Immature natural killer cell (primary cell): Measurements from ENCODE around the gene KIF26B. TPM values are rescaled to one million over a fixed set of nuclear protein-coding genes. Genes with fewer than 3 reads are reported as not detected.

Experiments used
- DNase-seq, 3 donors: peaks; one replicate each; pipeline ENCODE4 v3.0.0; 2022; ENCODE audit warnings: mixed read lengths in 1 of 3
- H3K27ac Mint-ChIP-seq, 6 donors: one replicate each; pipeline ENCODE4 v1.8.0; 2020; ENCODE audit warnings: mixed read lengths in 6 of 6, mild to moderate bottlenecking in 5 of 6, inconsistent platforms in 4 of 6, moderate library complexity in 3 of 6
- H3K27me3 Mint-ChIP-seq, 3 donors: one replicate each; pipeline ENCODE4 v1.8.0; 2020 to 2021; ENCODE audit warnings: low read depth in 3 of 3, mild to moderate bottlenecking in 3 of 3, mixed read lengths in 3 of 3, moderate library complexity in 3 of 3, inconsistent platforms in 1 of 3
- H3K36me3 Mint-ChIP-seq, 3 donors: one replicate each; pipeline ENCODE4 v1.8.0; 2020; ENCODE audit warnings: mixed read lengths in 3 of 3, inconsistent platforms in 2 of 3, mild to moderate bottlenecking in 2 of 3
- H3K4me1 Mint-ChIP-seq, 2 donors: one replicate each; pipeline ENCODE4 v1.8.0; 2020; ENCODE audit warnings: inconsistent platforms in 2 of 2, mild to moderate bottlenecking in 2 of 2, mixed read lengths in 2 of 2, moderate library complexity in 1 of 2
- H3K4me3 Mint-ChIP-seq, 5 donors: one replicate each; pipeline ENCODE4 v1.8.0; 2020; ENCODE audit warnings: mild to moderate bottlenecking in 5 of 5, mixed read lengths in 5 of 5, inconsistent platforms in 3 of 5, moderate library complexity in 3 of 5
- H3K9me3 Mint-ChIP-seq, 6 donors: one replicate each; pipeline ENCODE4 v1.8.0; 2020; ENCODE audit warnings: mild to moderate bottlenecking in 6 of 6, mixed read lengths in 6 of 6, inconsistent platforms in 4 of 6, moderate library complexity in 3 of 6
- polyA plus RNA-seq, 3 donors: library from polyadenylated mRNA; unstranded; fragments of 300-500 nt; fragmentation: Illumina TruSeq; gene quantifications; one replicate each; pipeline ENCODE4 v1.2.3, GENCODE V29; 2021

KIF26B gene
- polyA plus RNA-seq, 3 donors from 2014 or later = 0.07 to 0.39 TPM; not detected in 1

- no peaks in the 10 kb centered on the region for H3K27me3 Mint-ChIP-seq
- DNase-seq = no peak
- H3K36me3 Mint-ChIP-seq = no peaks in the 10 kb centered on the region
- H3K4me3 Mint-ChIP-seq = no peak overlapping the region
- H3K27ac Mint-ChIP-seq = no peak overlapping the region
- no peaks in the 10 kb centered on the region for H3K4me1 Mint-ChIP-seq
- no peaks in the 10 kb centered on the region for H3K9me3 Mint-ChIP-seq
Measured at GRCh38 chr1:245283001-245283400, 128.2 kb downstream of the KIF26B start.

DNA sequence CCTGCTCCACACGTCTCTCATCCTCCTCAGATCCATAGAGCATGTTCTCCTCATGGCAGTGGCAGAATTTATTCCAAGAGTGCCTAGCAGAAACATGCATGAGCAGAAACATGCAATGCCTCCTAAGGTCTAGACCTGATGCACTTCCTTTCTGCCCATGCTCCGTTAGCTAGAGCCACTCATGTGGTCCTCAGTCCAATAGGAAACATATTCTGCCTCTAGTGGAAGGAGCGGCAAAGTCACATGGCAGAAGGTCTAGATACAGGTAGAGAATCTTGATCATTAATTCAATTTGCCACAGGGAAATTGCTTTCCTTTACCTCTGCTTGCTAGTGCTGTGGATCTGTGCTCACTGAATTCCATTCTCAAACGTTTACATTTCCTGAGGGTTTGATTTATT, 130.4 kb downstream of the KIF26B start:
- Mint-ChIP-seq H3K27ac (no peak overlapping the region), H3K9me3 (no peaks in the 10 kb centered on the region), H3K4me3 (no peak overlapping the region), H3K4me1 (no peaks in the 10 kb centered on the region), H3K36me3 (no peaks in the 10 kb centered on the region), H3K27me3 (no peaks in the 10 kb centered on the region)
- DNase-seq = no peak

- Mint-ChIP-seq H3K36me3 (no peaks in the 10 kb centered on the region), H3K4me1 (no peaks in the 10 kb centered on the region), H3K9me3 (no peaks in the 10 kb centered on the region), H3K4me3 (no peak overlapping the region), H3K27me3 (peaks cover 0 to 10% (median 2%) of the 10 kb centered on the region in 3 donors), H3K27ac (no peak overlapping the region)
- no peak for DNase-seq
Measured at GRCh38 chr1:245288796-245289195, 134.0 kb downstream of the KIF26B start.

GRCh38 chr1:245290836-245291235, 136.1 kb downstream of the KIF26B start:
- no peaks in the 10 kb centered on the region for H3K4me1 Mint-ChIP-seq
- H3K27ac Mint-ChIP-seq = no peak overlapping the region
- peaks cover 0 to 13% (median 2%) of the 10 kb centered on the region in 3 donors for H3K27me3 Mint-ChIP-seq
- H3K36me3 Mint-ChIP-seq = no peaks in the 10 kb centered on the region
- no peaks in the 10 kb centered on the region for H3K9me3 Mint-ChIP-seq
- no peak overlapping the region for H3K4me3 Mint-ChIP-seq
- DNase-seq = no peak

DNA sequence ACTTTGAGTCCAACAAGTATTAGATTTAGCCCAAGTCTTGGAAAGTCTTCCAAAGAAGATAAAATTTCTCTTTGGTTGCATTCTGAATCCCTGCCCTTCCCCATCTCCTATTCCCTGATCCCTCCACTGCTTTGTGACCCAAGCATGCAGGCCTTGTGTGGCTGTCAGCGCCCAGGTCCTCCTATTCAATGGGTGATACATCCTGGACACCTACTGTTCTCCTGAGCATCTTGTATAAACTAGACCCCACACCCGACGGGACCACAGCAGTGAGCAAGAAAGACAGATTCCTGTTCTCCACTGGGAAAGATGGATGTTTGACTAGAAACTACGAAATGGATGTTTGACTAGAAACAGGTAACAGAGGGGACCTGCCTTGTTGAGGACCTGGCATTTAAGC, 136.6 kb downstream of the KIF26B start:
- H3K4me3 Mint-ChIP-seq = no peak overlapping the region
- H3K9me3 Mint-ChIP-seq = no peaks in the 10 kb centered on the region
- no peak for DNase-seq
- no peak overlapping the region for H3K27ac Mint-ChIP-seq
- H3K4me1 Mint-ChIP-seq = no peaks in the 10 kb centered on the region
- peaks cover 0 to 17% (median 2%) of the 10 kb centered on the region in 3 donors for H3K27me3 Mint-ChIP-seq
- no peaks in the 10 kb centered on the region for H3K36me3 Mint-ChIP-seq

- no peak for DNase-seq
- no peak overlapping the region for H3K27ac Mint-ChIP-seq
- H3K9me3 Mint-ChIP-seq = no peaks in the 10 kb centered on the region
- H3K4me1 Mint-ChIP-seq = no peaks in the 10 kb centered on the region
- H3K36me3 Mint-ChIP-seq = no peaks in the 10 kb centered on the region
- H3K27me3 Mint-ChIP-seq = peaks cover 0 to 17% (median 2%) of the 10 kb centered on the region in 3 donors
- no peak overlapping the region for H3K4me3 Mint-ChIP-seq
Measured at GRCh38 chr1:245292141-245292540, 137.4 kb downstream of the KIF26B start.

- Mint-ChIP-seq H3K36me3 (no peaks in the 10 kb centered on the region), H3K27me3 (peaks cover 0 to 17% (median 2%) of the 10 kb centered on the region in 3 donors), H3K9me3 (no peaks in the 10 kb centered on the region), H3K4me1 (no peaks in the 10 kb centered on the region), H3K4me3 (no peak overlapping the region), H3K27ac (no peak overlapping the region)
- DNase-seq = no peak
Measured at GRCh38 chr1:245292553-245292952, 137.8 kb downstream of the KIF26B start.

DNA sequence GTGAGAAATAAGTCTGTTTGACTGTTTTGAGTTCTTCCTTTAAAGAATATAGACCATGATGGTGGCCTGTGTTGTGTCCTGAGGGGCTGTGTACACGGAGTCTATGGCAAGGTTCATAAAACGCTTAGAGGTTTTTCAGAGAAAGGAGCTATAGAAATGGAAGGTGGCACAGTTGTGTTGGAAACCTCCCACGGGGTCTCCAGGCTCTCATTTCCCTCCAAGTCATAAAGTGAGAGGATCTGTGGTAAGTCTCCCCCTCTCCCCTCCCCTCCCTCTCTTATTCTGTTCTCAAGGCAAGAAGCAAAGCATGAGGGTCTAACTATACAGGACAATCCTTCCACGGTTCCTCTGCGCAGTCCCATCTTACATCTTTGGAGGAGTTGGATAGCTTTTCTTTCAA, 139.2 kb downstream of the KIF26B start:
- Mint-ChIP-seq H3K27me3 (peaks cover 0 to 19% (median 2%) of the 10 kb centered on the region in 3 donors), H3K4me1 (no peaks in the 10 kb centered on the region), H3K36me3 (no peaks in the 10 kb centered on the region), H3K4me3 (no peak overlapping the region), H3K27ac (no peak overlapping the region), H3K9me3 (no peaks in the 10 kb centered on the region)
- no peak for DNase-seq

- Mint-ChIP-seq H3K9me3 (no peaks in the 10 kb centered on the region), H3K27me3 (peaks cover 2 to 13% (median 4%) of the 10 kb centered on the region in 3 donors), H3K36me3 (no peaks in the 10 kb centered on the region), H3K27ac (no peak overlapping the region), H3K4me1 (no peaks in the 10 kb centered on the region), H3K4me3 (no peak overlapping the region)
- no peak for DNase-seq
Measured at GRCh38 chr1:245298781-245299180, 144.0 kb downstream of the KIF26B start.

DNA sequence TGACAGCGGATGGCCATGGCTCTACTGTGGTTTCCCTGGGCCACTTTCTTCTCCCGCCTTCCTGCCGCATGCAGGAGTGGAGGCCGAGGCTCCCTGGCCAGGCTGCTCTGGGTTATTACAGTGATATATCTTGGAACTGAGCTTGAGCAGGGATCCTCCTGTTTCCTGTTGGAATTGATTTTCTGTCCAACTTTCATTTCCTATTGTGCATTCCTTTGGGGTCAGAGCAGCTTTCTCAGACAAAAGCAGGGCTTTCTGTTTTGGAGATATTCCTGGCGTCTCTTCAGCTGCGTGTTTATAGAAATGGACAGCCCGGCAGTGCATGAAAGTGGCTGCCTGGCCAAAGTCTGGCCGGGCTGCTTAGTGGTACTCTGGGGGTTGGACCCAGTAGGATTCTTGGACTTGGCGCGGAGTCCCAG, 146.4 kb downstream of the KIF26B start:
- H3K36me3 Mint-ChIP-seq = no peaks in the 10 kb centered on the region
- peaks cover 2 to 9% (median 4%) of the 10 kb centered on the region in 3 donors for H3K27me3 Mint-ChIP-seq
- H3K27ac Mint-ChIP-seq = no peak overlapping the region
- no peak for DNase-seq
- H3K4me3 Mint-ChIP-seq = no peak overlapping the region
- no peaks in the 10 kb centered on the region for H3K4me1 Mint-ChIP-seq
- no peaks in the 10 kb centered on the region for H3K9me3 Mint-ChIP-seq

DNA sequence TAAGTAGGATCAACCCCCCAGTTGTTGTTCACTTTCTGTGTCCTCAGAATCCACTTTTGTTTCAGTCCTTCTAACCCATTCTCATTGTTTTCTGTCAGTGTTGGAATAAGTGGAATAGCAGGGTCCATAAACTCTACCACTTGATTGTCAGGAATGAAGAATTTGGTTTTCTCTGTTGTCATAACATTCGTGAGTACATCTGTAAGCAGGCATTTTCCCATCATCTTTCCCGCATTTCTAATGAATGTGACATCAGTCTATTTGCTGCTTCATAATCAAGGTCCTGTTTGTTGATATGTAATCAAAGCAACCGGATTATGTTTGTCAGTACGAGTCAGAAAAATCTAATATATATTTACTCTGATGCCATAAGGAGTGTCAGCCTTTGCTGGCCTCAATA, 147.1 kb downstream of the KIF26B start:
- no peak for DNase-seq
- Mint-ChIP-seq H3K9me3 (no peaks in the 10 kb centered on the region), H3K36me3 (no peaks in the 10 kb centered on the region), H3K4me1 (no peaks in the 10 kb centered on the region), H3K4me3 (no peak overlapping the region), H3K27ac (no peak overlapping the region), H3K27me3 (peaks cover 2 to 7% (median 4%) of the 10 kb centered on the region in 3 donors)

DNA sequence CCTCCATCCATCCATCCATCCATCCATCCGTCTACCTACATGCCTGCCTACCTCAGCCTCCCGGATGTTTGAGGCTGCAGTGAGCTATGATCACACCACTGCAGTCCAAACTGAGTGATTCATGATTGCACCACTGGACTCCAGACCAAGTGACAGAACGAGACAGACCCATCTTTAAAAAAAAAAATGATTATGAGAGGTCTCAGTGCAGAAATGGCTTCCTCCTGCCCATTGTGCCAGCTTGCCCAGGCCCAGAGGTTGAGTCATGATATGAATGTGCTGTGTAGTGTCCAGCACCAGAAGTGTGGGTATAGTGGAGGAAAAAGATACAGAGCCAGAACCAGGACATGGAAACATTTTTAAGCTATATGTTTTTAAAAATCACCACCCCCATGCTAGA, 149.9 kb downstream of the KIF26B start:
- H3K27ac Mint-ChIP-seq = no peak overlapping the region

DNA sequence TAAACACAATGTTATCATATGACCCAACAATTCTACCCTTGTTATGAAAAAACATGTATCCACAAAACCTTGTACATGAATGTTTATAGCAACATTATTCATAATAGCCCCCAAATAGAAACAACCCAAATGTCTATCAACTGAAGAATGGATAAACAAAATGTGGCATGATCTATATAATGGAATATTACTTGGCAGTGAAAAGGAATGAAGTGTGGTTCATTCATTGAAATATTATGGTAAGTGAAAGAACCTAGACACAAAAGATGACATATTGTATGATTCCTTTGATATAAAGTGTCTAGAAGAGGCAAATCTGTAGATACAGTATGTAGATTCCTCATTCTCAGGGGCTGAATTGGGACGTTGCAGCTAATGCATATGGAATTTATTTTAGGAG, 151.2 kb downstream of the KIF26B start:
- peaks cover 2 to 9% (median 3%) of the 10 kb centered on the region in 3 donors for H3K27me3 Mint-ChIP-seq
- H3K4me3 Mint-ChIP-seq = no peak overlapping the region
- H3K36me3 Mint-ChIP-seq = no peaks in the 10 kb centered on the region
- H3K9me3 Mint-ChIP-seq = no peaks in the 10 kb centered on the region
- DNase-seq = no peak
- H3K4me1 Mint-ChIP-seq = peaks cover 8% of the 10 kb centered on the region in 2 donors
- no peak overlapping the region for H3K27ac Mint-ChIP-seq

More for the DNA sequence above, 149.9 kb downstream of the KIF26B start:
- no peak for DNase-seq
- Mint-ChIP-seq H3K36me3 (no peaks in the 10 kb centered on the region), H3K4me3 (no peak overlapping the region), H3K4me1 (no peaks in the 10 kb centered on the region), H3K9me3 (no peaks in the 10 kb centered on the region), H3K27me3 (peaks cover 3 to 9% (median 4%) of the 10 kb centered on the region in 3 donors)

- no peaks in the 10 kb centered on the region for H3K36me3 Mint-ChIP-seq
- H3K27ac Mint-ChIP-seq = no peak overlapping the region
- peaks cover 0 to 6% (median 3%) of the 10 kb centered on the region in 3 donors for H3K27me3 Mint-ChIP-seq
- H3K9me3 Mint-ChIP-seq = no peaks in the 10 kb centered on the region
- H3K4me3 Mint-ChIP-seq = no peak overlapping the region
- DNase-seq = no peak
- H3K4me1 Mint-ChIP-seq = peaks cover 11% of the 10 kb centered on the region in 2 donors
Measured at GRCh38 chr1:245306628-245307410, 152.0 kb downstream of the KIF26B start.
